Measurements from ENCODE around the gene SDHA.
"Not testable (repeated sequence)": the region's sequence is repeated elsewhere in the genome, so short reads cannot be mapped to it uniquely, and the experiment has no call there.

DNA sequence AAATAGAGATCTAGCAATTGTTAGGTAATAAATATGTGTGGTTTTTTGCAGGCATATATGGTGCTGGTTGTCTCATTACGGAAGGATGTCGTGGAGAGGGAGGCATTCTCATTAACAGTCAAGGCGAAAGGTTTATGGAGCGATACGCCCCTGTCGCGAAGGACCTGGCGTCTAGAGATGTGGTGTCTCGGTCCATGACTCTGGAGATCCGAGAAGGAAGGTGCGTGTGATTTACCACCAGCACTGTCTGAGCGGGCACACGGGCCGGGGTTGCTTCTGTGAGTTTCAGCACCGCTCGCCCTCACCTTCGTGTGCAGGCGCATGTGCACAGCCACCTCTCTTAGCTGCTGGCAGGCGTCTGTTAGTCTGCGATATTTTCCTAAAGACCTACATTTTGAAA lies 15.3 kb downstream of the SDHA start:
- not testable (repeated sequence) for TF ChIP-seq BCL11A (IDR thresholded peaks at IDR 0.05; ENCODE audit: low read depth, low read length); TAF1 (IDR thresholded peaks at IDR 0.05; ENCODE audit: borderline replicate concordance, low read depth, low read length); MEF2B (IDR thresholded peaks at IDR 0.05; ENCODE audit: partially characterized antibody, poor library complexity, severe bottlenecking); JUND (IDR thresholded peaks at IDR 0.05; ENCODE audit: low read depth, low read length); MXI1 (IDR thresholded peaks at IDR 0.05; ENCODE audit: low read depth, low read length); POLR2A (IDR thresholded peaks at IDR 0.05; ENCODE audit: low read depth, low read length); GABPA (IDR thresholded peaks at IDR 0.05; ENCODE audit: low read depth); IRF4 (IDR thresholded peaks at IDR 0.05; ENCODE audit: low read depth, low read length)
- TF ChIP-seq, protein P1, sequence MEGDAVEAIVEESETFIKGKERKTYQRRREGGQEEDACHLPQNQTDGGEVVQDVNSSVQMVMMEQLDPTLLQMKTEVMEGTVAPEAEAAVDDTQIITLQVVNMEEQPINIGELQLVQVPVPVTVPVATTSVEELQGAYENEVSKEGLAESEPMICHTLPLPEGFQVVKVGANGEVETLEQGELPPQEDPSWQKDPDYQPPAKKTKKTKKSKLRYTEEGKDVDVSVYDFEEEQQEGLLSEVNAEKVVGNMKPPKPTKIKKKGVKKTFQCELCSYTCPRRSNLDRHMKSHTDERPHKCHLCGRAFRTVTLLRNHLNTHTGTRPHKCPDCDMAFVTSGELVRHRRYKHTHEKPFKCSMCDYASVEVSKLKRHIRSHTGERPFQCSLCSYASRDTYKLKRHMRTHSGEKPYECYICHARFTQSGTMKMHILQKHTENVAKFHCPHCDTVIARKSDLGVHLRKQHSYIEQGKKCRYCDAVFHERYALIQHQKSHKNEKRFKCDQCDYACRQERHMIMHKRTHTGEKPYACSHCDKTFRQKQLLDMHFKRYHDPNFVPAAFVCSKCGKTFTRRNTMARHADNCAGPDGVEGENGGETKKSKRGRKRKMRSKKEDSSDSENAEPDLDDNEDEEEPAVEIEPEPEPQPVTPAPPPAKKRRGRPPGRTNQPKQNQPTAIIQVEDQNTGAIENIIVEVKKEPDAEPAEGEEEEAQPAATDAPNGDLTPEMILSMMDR (IDR thresholded peaks at IDR 0.05 in 2 of 3, conservative IDR thresholded peaks at IDR 0.05 in 1 of 3; ENCODE audit: control insufficient read depth in 2 of 3, extremely low read depth in 1 of 3, insufficient read depth in 1 of 3, low read depth in 3 of 3, low read length in 3 of 3), result not testable (repeated sequence)

Measured in GM12878 (cell line).